Measurements from ENCODE around the gene SERTAD3.

The SERTAD3 gene

GRCh38 chr19:40444000-40444824 lies at the start of gene SERTAD3:
TSS of gene SERTAD3 (minus strand) at chr19:40444335. CDS start at chr19:40442080, 2,255 bp downstream.
- Histone ChIP-seq H3K9ac (ENCODE audit: low read length) (peak within 1 kb of the TSS; percentile 71), H3K4me1 (ENCODE audit: low read length) (0 out of 2 replicates have a peak, but pooled peaks cover 4% of the 10 kb centered on the region), H3K4me3 (ENCODE audit: low read length) (peak within 1 kb of the TSS; percentile 96), H3K4me2 (ENCODE audit: low read depth, low read length) (peak within 1 kb of the TSS; percentile 92), H3K27me3 (replicated peaks; ENCODE audit: insufficient read depth, low read length) (no peaks in the 10 kb centered on the region), H3K9me2 (replicated peaks; ENCODE audit: insufficient read depth, low read length) (no peaks in the 10 kb centered on the region), H2AFZ (ENCODE audit: low read length) (peak within 1 kb of the TSS; percentile 91), H3F3A (ENCODE audit: insufficient read depth, low read length) (peaks cover 6% of the 10 kb centered on the region), H3K9me3 (replicated peaks; ENCODE audit: insufficient read depth, low read length) (no peaks in the 10 kb centered on the region), H3K36me3 (replicated peaks; ENCODE audit: insufficient read depth, low read length) (no peaks in the 10 kb centered on the region), H4K20me1 (ENCODE audit: insufficient read depth, low read length) (no peaks in the 10 kb centered on the region), H3K27ac (ENCODE audit: low read length) (peak within 1 kb of the TSS; percentile 72), H3K79me2 (ENCODE audit: low read length) (peaks cover 22% of the 10 kb centered on the region)
- peak; percentile 96 for DNase-seq
- TF ChIP-seq CTCF (IDR thresholded peaks at IDR 0.05; ENCODE audit: low read length) (no peak), EZH2phosphoT487 (IDR thresholded peaks at IDR 0.05; ENCODE audit: low read length) (no peak), EZH2 (optimal IDR thresholded peaks at IDR 0.05; ENCODE audit: low read depth, low read length) (no peak)

- H4K20me1 ChIP-seq (ENCODE audit: insufficient read depth, low read length) = no peaks in the 10 kb centered on the region
- no peak overlapping the region for H3K4me2 ChIP-seq (ENCODE audit: low read depth, low read length)
- no peak overlapping the region for H2AFZ ChIP-seq (ENCODE audit: low read length)
- H3K4me1 ChIP-seq (ENCODE audit: low read length) = no peaks in the 10 kb centered on the region
- H3F3A ChIP-seq (ENCODE audit: insufficient read depth, low read length) = no peaks in the 10 kb centered on the region
- H3K9me2 ChIP-seq (replicated peaks; ENCODE audit: insufficient read depth, low read length) = no peaks in the 10 kb centered on the region
- H3K9ac ChIP-seq (ENCODE audit: low read length) = no peak overlapping the region
- H3K36me3 ChIP-seq (replicated peaks; ENCODE audit: insufficient read depth, low read length) = no peaks in the 10 kb centered on the region
- H3K27me3 ChIP-seq (replicated peaks; ENCODE audit: insufficient read depth, low read length) = peaks cover 32% of the 10 kb centered on the region
- H3K27ac ChIP-seq (ENCODE audit: low read length) = no peak overlapping the region
- no peak overlapping the region for H3K4me3 ChIP-seq (ENCODE audit: low read length)
- no peaks in the 10 kb centered on the region for H3K9me3 ChIP-seq (replicated peaks; ENCODE audit: insufficient read depth, low read length)
- no peak for DNase-seq
- TF ChIP-seq EZH2phosphoT487 (IDR thresholded peaks at IDR 0.05; ENCODE audit: low read length) = no peak
- no peaks in the 10 kb centered on the region for H3K79me2 ChIP-seq (ENCODE audit: low read length)
Observed at GRCh38 chr19:40493778-40494177, 49.6 kb upstream of the SERTAD3 start.

- Histone ChIP-seq H3K9me3 (replicated peaks; ENCODE audit: insufficient read depth, low read length) (no peaks in the 10 kb centered on the region), H2AFZ (ENCODE audit: low read length) (no peak overlapping the region), H3K9me2 (replicated peaks; ENCODE audit: insufficient read depth, low read length) (no peaks in the 10 kb centered on the region), H3K36me3 (replicated peaks; ENCODE audit: insufficient read depth, low read length) (no peaks in the 10 kb centered on the region), H3K9ac (ENCODE audit: low read length) (no peak overlapping the region), H3K4me3 (ENCODE audit: low read length) (no peak overlapping the region), H3K79me2 (ENCODE audit: low read length) (no peaks in the 10 kb centered on the region), H3K4me1 (ENCODE audit: low read length) (no peaks in the 10 kb centered on the region), H3F3A (ENCODE audit: insufficient read depth, low read length) (no peaks in the 10 kb centered on the region), H3K27ac (ENCODE audit: low read length) (no peak overlapping the region), H3K27me3 (replicated peaks; ENCODE audit: insufficient read depth, low read length) (peaks cover 32% of the 10 kb centered on the region), H4K20me1 (ENCODE audit: insufficient read depth, low read length) (no peaks in the 10 kb centered on the region), H3K4me2 (ENCODE audit: low read depth, low read length) (no peak overlapping the region)
- TF ChIP-seq EZH2phosphoT487 (IDR thresholded peaks at IDR 0.05; ENCODE audit: low read length) (no peak), EZH2 (optimal IDR thresholded peaks at IDR 0.05; ENCODE audit: low read depth, low read length) (no peak), CTCF (IDR thresholded peaks at IDR 0.05; ENCODE audit: low read length) (no peak)
- DNase-seq = no peak
Observed at GRCh38 chr19:40492274-40492673, 48.1 kb upstream of the SERTAD3 start.

DNA sequence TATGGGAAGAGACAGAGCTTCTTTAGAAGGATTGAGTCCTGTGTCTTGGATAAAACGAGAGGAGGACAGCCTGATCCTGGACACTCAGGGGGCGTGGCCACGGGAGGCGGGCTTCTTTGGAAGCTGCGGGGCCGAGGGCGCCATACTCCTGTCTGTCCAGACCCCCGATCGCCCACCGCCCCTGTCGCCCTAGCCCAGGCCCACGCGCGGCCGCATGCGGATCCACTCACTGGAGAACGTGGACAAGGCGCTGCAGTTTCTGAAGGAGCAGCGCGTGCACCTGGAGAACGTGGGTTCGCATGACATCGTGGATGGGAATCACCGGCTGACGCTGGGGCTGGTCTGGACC lies 45.7 kb upstream of the SERTAD3 start:
- H3K9me2 ChIP-seq (replicated peaks; ENCODE audit: insufficient read depth, low read length) = no peaks in the 10 kb centered on the region
- no peaks in the 10 kb centered on the region for H3K9me3 ChIP-seq (replicated peaks; ENCODE audit: insufficient read depth, low read length)
- peaks cover 48% of the 10 kb centered on the region for H3K27me3 ChIP-seq (replicated peaks; ENCODE audit: insufficient read depth, low read length)
- no peak for DNase-seq
- no peaks in the 10 kb centered on the region for H3K4me1 ChIP-seq (ENCODE audit: low read length)
- H3K4me2 ChIP-seq (ENCODE audit: low read depth, low read length) = no peak overlapping the region
- H3K36me3 ChIP-seq (replicated peaks; ENCODE audit: insufficient read depth, low read length) = no peaks in the 10 kb centered on the region
- TF ChIP-seq EZH2 (optimal IDR thresholded peaks at IDR 0.05; ENCODE audit: low read depth, low read length) (no peak), EZH2phosphoT487 (IDR thresholded peaks at IDR 0.05; ENCODE audit: low read length) (no peak), CTCF (IDR thresholded peaks at IDR 0.05; ENCODE audit: low read length) (no peak)
- H3K9ac ChIP-seq (ENCODE audit: low read length) = no peak overlapping the region
- no peak overlapping the region for H3K27ac ChIP-seq (ENCODE audit: low read length)
- H3K4me3 ChIP-seq (ENCODE audit: low read length) = no peak overlapping the region
- H2AFZ ChIP-seq (ENCODE audit: low read length) = no peak overlapping the region
- no peaks in the 10 kb centered on the region for H3K79me2 ChIP-seq (ENCODE audit: low read length)
- no peaks in the 10 kb centered on the region for H3F3A ChIP-seq (ENCODE audit: insufficient read depth, low read length)
- no peaks in the 10 kb centered on the region for H4K20me1 ChIP-seq (ENCODE audit: insufficient read depth, low read length)

Measured in MM.1S (cell line).